ENCODE measurements around the gene PCSK4.

Gene PCSK4

GRCh38 chr19:1513499-1514294, 23.5 kb upstream of the PCSK4 start:
- Mint-ChIP-seq H3K36me3 (ENCODE audit: low read depth) (peaks cover 2% of the 10 kb centered on the region), H3K9me3 (no peaks in the 10 kb centered on the region), H3K4me1 (ENCODE audit: low read depth) (peaks cover 16% of the 10 kb centered on the region), H3K27me3 (peaks cover 3% of the 10 kb centered on the region), H3K4me3 (peak overlapping the region; percentile 12), H3K27ac (no peak overlapping the region)
- DNase-seq = peak; percentile 77

DNA sequence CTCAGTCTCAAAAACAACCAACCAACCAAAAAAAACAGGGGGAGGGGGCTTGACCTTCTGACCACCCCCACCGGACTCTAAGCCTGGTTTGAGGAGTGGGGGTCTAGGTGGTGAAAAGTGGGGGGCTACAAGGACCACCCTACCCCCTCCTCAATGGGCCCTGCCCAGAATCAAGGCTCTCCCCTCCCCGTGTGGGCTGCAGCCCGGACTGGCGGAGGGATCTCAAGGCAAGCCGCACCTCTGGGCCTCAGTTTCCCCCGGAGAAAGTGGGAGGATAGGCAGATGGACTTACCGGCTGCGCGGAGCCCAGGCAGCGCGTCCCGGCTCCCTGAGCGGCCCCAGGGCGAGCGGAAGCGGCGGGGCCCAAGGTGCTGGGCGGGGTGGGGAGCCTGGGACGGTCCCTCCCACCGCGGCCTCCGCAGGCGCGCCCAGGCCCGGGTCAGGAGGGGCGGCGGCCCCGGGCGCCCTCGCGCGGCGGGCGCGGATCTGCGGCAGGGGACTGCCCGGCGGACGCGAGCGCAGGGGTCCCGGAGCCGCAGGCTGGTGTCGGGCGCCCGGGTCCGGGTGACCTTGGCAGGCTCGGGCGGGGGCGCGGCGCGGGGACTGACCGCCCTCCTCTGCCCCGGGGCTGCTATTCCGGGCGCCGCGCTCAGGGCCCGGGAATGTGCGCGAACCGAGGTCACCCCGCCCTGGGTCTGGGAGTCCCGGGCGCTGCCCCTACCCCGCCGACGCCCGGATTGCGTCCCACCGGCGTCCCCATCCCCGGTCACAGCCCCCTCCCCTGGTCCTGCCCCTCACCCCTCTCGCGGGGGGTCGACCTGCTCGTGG, 22.7 kb upstream of the PCSK4 start, which contains the start of gene ADAMTSL5:
ADAMTSL5 (minus strand) TSS at position 349 of the 828 bp plus-strand sequence. CDS start 2,076 bp downstream, outside the sequence.
- Mint-ChIP-seq H3K36me3 (ENCODE audit: low read depth) (peaks cover 2% of the 10 kb centered on the region), H3K27ac (peak within 1 kb of the TSS; percentile 40), H3K9me3 (no peaks in the 10 kb centered on the region), H3K27me3 (peaks cover 3% of the 10 kb centered on the region), H3K4me1 (ENCODE audit: low read depth) (peaks cover 19% of the 10 kb centered on the region), H3K4me3 (peak within 1 kb of the TSS; percentile 77)
- peak; percentile 81 for DNase-seq

GRCh38 chr19:1511318-1512317, 21.5 kb upstream of the PCSK4 start:
- DNase-seq = no peak
- Mint-ChIP-seq H3K4me3 (peak overlapping the region; percentile 77), H3K9me3 (no peaks in the 10 kb centered on the region), H3K4me1 (ENCODE audit: low read depth) (peaks cover 23% of the 10 kb centered on the region), H3K27ac (no peak overlapping the region), H3K36me3 (ENCODE audit: low read depth) (peaks cover 2% of the 10 kb centered on the region), H3K27me3 (peaks cover 3% of the 10 kb centered on the region)

DNA sequence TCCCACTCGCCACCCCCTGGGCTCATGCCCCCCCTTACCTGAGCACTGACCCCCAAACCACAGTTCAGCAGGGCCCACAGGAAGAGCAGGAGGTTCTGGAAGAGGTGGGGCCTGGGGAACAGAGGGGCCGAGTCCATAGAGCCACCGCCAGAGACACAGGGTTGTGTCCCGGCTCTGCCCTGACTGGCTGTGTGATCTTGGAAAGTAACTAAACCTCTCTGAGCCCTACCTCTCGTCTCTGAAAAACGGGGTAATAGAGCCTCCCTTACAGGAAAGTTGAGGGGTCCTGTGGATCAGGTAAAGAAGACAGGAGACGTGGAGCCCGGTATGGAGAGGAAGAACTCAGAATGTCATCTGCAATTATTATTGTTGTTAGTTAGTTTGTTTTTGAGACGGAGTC, 20.7 kb upstream of the PCSK4 start:
- no peaks in the 10 kb centered on the region for H3K9me3 Mint-ChIP-seq
- H3K27ac Mint-ChIP-seq = no peak overlapping the region
- H3K36me3 Mint-ChIP-seq (ENCODE audit: low read depth) = peaks cover 2% of the 10 kb centered on the region
- H3K27me3 Mint-ChIP-seq = peaks cover 3% of the 10 kb centered on the region
- no peak for DNase-seq
- H3K4me1 Mint-ChIP-seq (ENCODE audit: low read depth) = peaks cover 25% of the 10 kb centered on the region
- no peak overlapping the region for H3K4me3 Mint-ChIP-seq

- H3K27me3 Mint-ChIP-seq = peaks cover 3% of the 10 kb centered on the region
- no peak for DNase-seq
- H3K4me1 Mint-ChIP-seq (ENCODE audit: low read depth) = peaks cover 25% of the 10 kb centered on the region
- peaks cover 4% of the 10 kb centered on the region for H3K36me3 Mint-ChIP-seq (ENCODE audit: low read depth)
- H3K4me3 Mint-ChIP-seq = no peak overlapping the region
- no peaks in the 10 kb centered on the region for H3K9me3 Mint-ChIP-seq
- no peak overlapping the region for H3K27ac Mint-ChIP-seq
Observed at GRCh38 chr19:1510442-1510806, 20.3 kb upstream of the PCSK4 start.

GRCh38 chr19:1509602-1510441, 19.7 kb upstream of the PCSK4 start:
- Mint-ChIP-seq H3K4me3 (no peak overlapping the region), H3K27me3 (peaks cover 3% of the 10 kb centered on the region), H3K27ac (no peak overlapping the region), H3K4me1 (ENCODE audit: low read depth) (peaks cover 25% of the 10 kb centered on the region), H3K36me3 (ENCODE audit: low read depth) (peaks cover 4% of the 10 kb centered on the region), H3K9me3 (no peaks in the 10 kb centered on the region)
- no peak for DNase-seq

GRCh38 chr19:1508507-1508856, 18.3 kb upstream of the PCSK4 start:
- Mint-ChIP-seq H3K27me3 (peaks cover 6% of the 10 kb centered on the region), H3K4me1 (ENCODE audit: low read depth) (peaks cover 27% of the 10 kb centered on the region), H3K9me3 (no peaks in the 10 kb centered on the region), H3K27ac (no peak overlapping the region), H3K36me3 (ENCODE audit: low read depth) (peaks cover 4% of the 10 kb centered on the region), H3K4me3 (no peak overlapping the region)
- DNase-seq = no peak

DNA sequence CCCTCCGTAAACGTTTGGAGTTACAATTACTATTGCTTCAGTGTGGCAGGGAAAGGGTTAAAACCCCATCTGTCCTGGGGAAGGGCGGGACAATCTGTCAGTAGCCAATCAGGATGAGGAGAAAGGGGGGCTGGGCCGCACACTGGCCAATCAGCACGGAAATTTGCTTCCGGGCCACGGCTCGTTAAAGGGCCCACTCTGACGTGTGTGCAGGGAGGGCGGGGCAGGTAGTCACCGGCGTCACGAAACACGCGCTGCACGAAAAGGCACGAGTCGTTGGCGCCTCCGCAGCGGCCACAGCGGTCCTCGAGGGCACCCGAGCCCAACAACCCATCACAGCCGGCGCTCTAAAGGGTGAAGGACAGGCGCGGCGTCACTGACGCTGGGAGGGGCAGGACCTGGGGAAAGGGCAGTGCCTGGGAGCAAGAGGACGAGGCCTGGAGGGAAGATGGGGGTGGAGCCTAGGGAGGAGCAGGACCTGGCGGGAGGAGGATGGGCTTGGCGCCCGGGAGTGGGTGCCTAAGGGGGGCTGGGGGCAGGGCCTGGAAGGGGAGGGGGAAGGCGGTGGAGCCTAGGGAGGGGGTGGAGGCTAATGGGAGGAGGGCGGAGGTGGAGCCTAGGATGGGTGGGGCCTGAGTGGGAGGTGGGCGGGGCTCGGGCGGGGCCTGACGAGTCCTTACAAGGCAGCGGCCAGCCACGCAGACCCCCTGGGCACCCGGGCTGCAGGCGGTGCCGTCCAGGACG, 17.8 kb upstream of the PCSK4 start:
- Mint-ChIP-seq H3K36me3 (ENCODE audit: low read depth) (peaks cover 4% of the 10 kb centered on the region), H3K27ac (peak overlapping the region; percentile 89), H3K4me3 (peak overlapping the region; percentile 77), H3K9me3 (no peaks in the 10 kb centered on the region), H3K27me3 (peaks cover 9% of the 10 kb centered on the region), H3K4me1 (ENCODE audit: low read depth) (peaks cover 30% of the 10 kb centered on the region)
- peak; percentile 92 for DNase-seq

GRCh38 chr19:1507192-1507660, 17.1 kb upstream of the PCSK4 start:
- Mint-ChIP-seq H3K4me1 (ENCODE audit: low read depth) (peaks cover 29% of the 10 kb centered on the region), H3K27ac (no peak overlapping the region), H3K27me3 (peaks cover 14% of the 10 kb centered on the region)

DNA sequence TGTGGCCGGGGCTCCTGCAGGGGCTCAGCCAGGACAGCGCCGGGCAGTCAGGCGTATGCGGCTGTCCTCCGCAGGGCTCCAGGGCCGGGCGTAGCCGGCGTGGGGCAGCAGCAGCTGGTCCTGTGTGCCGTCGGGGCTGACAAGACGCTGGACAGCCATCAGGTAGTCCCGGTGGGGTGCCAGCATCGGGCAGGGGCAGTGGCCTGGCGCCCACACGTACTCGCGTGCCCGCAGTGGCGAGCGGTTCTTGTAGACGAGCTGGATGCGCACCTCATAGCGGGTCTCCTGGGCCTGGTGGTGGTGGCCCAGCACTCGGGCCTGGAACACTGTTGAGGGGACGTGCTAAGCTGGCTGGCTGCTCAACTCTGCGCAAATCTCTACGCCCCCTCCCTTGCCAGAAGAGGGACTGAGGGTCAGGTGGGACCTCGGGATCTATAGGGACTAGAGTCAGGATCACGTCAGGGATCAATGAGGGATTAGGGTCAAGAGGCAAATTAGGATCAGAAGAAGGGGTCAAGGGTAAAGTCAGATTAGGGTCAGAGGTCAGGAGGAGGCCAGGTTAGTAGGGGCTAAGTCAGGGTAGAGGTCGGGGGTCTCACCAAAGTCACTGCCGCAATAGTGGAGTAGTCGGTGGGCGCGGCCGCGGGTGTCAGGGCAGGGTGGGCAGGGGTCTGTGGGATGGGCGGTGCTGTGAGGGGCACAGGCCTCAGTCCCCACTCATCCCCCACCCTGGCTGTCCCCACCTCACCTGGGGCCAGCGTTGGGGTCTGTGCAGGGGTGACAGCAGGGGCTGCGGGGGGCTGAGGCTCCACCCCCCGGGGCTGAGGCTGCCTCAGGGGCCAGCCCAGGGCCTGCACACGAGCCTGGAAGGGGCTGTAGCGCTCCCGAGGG, 16.1 kb upstream of the PCSK4 start:
- Mint-ChIP-seq H3K27me3 (peaks cover 14% of the 10 kb centered on the region), H3K9me3 (no peaks in the 10 kb centered on the region), H3K4me3 (no peak overlapping the region), H3K4me1 (ENCODE audit: low read depth) (peaks cover 28% of the 10 kb centered on the region), H3K27ac (peak overlapping the region; percentile 45), H3K36me3 (ENCODE audit: low read depth) (peaks cover 4% of the 10 kb centered on the region)
- no peak for DNase-seq

More at GRCh38 chr19:1507192-1507660, 17.1 kb upstream of the PCSK4 start:
- Mint-ChIP-seq H3K36me3 (ENCODE audit: low read depth) (peaks cover 4% of the 10 kb centered on the region), H3K4me3 (no peak overlapping the region), H3K9me3 (no peaks in the 10 kb centered on the region)
- DNase-seq = no peak

DNA sequence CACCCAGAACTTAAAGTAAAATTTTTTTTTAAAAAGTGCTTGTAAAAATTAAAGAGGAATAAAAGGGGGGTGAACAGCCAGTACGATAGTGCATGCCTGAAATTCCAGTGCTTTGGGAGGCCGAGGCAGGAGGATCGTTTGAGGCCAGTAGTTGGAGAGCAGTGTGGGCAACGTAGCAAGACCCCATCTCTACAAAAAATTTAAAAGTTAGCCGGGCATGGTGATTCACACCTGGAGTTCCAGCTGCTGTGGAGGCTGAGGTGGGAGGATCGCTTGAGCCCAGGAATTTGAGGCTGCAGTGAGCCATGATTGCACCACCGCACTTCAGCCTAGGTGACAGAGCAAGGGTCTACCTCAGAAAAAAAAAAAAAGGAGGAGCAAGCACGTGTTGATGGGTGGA, 14.9 kb upstream of the PCSK4 start:
- Mint-ChIP-seq H3K27ac (no peak overlapping the region), H3K4me1 (ENCODE audit: low read depth) (peaks cover 23% of the 10 kb centered on the region), H3K9me3 (no peaks in the 10 kb centered on the region), H3K27me3 (peaks cover 14% of the 10 kb centered on the region), H3K36me3 (ENCODE audit: low read depth) (peaks cover 4% of the 10 kb centered on the region), H3K4me3 (no peak overlapping the region)
- no peak for DNase-seq
